PC-9 (cell line): ENCODE measurements around the gene SPRR1A. TPM values are rescaled to one million over a fixed set of nuclear protein-coding genes. Genes with fewer than 3 reads are reported as not detected.

Experiments used
- BruUV-seq: library from RNA; stranded (reverse); fragments of 400-500 nt; replicated peaks from 2 replicates; lab custom pipeline; 2021; lab: Mats Ljungman, UMichigan
- CTCF ChIA-PET: fragments of 300-600 bp; sonication (Branson Sonifier 250); formaldehyde crosslinking; loops from one replicate; lab custom pipeline; 2022; ENCODE audit warnings: antibody characterized with exemption; lab: Charles Lee
- POLR2A ChIA-PET: fragments of 300-600 bp; sonication (Branson Sonifier 250); formaldehyde crosslinking; loops from one replicate; lab custom pipeline; 2022; ENCODE audit warnings: antibody characterized with exemption; ENCODE audit not compliant: unreplicated experiment; lab: Charles Lee
- DNase-seq, 2 experiments: peaks; one replicate each; pipeline versions ENCODE4 v3.0.0 to v3.0.0-alpha.2; 2015 to 2022; ENCODE audit warnings: mixed read lengths in 1 of 2
- H2AFZ ChIP-seq: fragments of 200-600 bp; sonication (generic); 2 replicates; pipeline ENCODE4 v1.8.1; 2017; ENCODE audit warnings: antibody characterized with exemption
- H3F3A ChIP-seq: fragments of 200-600 bp; sonication (generic); 2 replicates; pipeline ENCODE4 v1.8.1; 2017; ENCODE audit warnings: antibody characterized with exemption, mild to moderate bottlenecking, low read depth; ENCODE audit not compliant: insufficient read depth
- H3K27ac ChIP-seq: fragments of 200-600 bp; sonication (generic); 2 replicates; pipeline ENCODE4 v1.6.1; 2016; ENCODE audit warnings: mixed run types
- H3K27me3 ChIP-seq: fragments of 200-600 bp; sonication (generic); 2 replicates; pipeline ENCODE4 v1.6.1; 2016; ENCODE audit warnings: low read depth, mixed run types; ENCODE audit not compliant: insufficient read depth
- H3K36me3 ChIP-seq: fragments of 200-600 bp; sonication (generic); 2 replicates; pipeline ENCODE4 v1.6.1; 2016; ENCODE audit warnings: low read depth, mixed run types
- H3K4me1 ChIP-seq: fragments of 200-600 bp; sonication (generic); replicated peaks from 2 replicates; pipeline ENCODE4 v1.6.1; 2016; ENCODE audit warnings: mixed run types; ENCODE audit not compliant: insufficient read depth
- H3K4me2 ChIP-seq: fragments of 200-600 bp; sonication (generic); 2 replicates; pipeline ENCODE4 v1.6.1; 2017; ENCODE audit warnings: mixed run types
- H3K4me3 ChIP-seq: fragments of 200-600 bp; sonication (generic); 2 replicates; pipeline ENCODE4 v1.6.1; 2016; ENCODE audit warnings: mixed run types
- H3K79me2 ChIP-seq: fragments of 200-600 bp; sonication (generic); 2 replicates; pipeline ENCODE4 v1.6.1; 2017; ENCODE audit warnings: low read depth, mixed run types
- H3K9me2 ChIP-seq: fragments of 200-600 bp; sonication (generic); 2 replicates; pipeline ENCODE4 v1.8.1; 2017; ENCODE audit warnings: mild to moderate bottlenecking; ENCODE audit not compliant: insufficient read depth
- H3K9me3 ChIP-seq: fragments of 200-600 bp; sonication (generic); 2 replicates; pipeline ENCODE4 v1.8.1; 2016; ENCODE audit warnings: low read depth; ENCODE audit not compliant: insufficient read depth
- H4K20me1 ChIP-seq: fragments of 200-600 bp; sonication (generic); 2 replicates; pipeline ENCODE4 v1.8.1; 2017; ENCODE audit not compliant: insufficient read depth
- EZH2 ChIP-seq: fragments of 200-600 bp; sonication (generic); IDR thresholded peaks from 2 replicates; pipeline ENCODE4 v1.8.0; 2017; ENCODE audit warnings: antibody characterized with exemption, low read depth
- intact Hi-C: fragments of 100-400 bp; cut with micrococcal nuclease; formaldehyde crosslinking; loops from one replicate; pipeline ENCODE4 v1.10.0; 2022; ENCODE audit not compliant: unreplicated experiment
- total RNA-seq: library from RNA; stranded (reverse); gene quantifications from 2 replicates; pipeline ENCODE4 v1.2.3, GENCODE V29; 2021
- TF ChIP-seq, protein P1 (sequence below): fragments of 200-600 bp; sonication (generic); conservative IDR thresholded peaks from 2 replicates; pipeline ENCODE4 v1.6.1; 2017; ENCODE audit warnings: mixed run types, antibody characterized with exemption, mild to moderate bottlenecking, moderate library complexity

SPRR1A gene
- total RNA-seq, 1 experiment from 2014 or later: not detected

DNA sequence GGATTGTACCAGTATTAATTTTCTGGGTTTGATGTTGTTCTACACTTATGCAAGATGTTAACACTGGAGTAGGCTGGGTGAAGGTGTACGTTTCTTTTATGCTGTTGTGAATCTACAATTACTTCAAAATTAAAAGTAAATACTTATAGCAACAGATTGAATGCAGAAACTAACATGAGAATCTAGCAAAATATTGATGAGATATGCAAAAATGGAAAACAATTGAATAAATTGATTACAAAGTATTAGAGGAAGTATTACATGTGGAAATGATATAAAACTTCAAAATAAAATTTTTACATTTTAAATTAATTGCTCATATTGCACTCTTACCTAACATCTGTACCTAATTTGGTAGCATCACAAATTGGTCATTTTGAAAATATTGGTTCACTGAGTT, 12.0 kb downstream of the SPRR1A start:
- no TSS peak for BruUV-seq
- ChIA-PET CTCF (no interaction called here), POLR2A (no interaction called here)
- no peaks in the 10 kb centered on the region for H3K27me3 ChIP-seq
- no peaks in the 10 kb centered on the region for H4K20me1 ChIP-seq
- H3K79me2 ChIP-seq: no peaks in the 10 kb centered on the region
- peaks cover 20% of the 10 kb centered on the region for H3K4me1 ChIP-seq
- H3K27ac ChIP-seq: no peak overlapping the region
- TF ChIP-seq, protein P1, sequence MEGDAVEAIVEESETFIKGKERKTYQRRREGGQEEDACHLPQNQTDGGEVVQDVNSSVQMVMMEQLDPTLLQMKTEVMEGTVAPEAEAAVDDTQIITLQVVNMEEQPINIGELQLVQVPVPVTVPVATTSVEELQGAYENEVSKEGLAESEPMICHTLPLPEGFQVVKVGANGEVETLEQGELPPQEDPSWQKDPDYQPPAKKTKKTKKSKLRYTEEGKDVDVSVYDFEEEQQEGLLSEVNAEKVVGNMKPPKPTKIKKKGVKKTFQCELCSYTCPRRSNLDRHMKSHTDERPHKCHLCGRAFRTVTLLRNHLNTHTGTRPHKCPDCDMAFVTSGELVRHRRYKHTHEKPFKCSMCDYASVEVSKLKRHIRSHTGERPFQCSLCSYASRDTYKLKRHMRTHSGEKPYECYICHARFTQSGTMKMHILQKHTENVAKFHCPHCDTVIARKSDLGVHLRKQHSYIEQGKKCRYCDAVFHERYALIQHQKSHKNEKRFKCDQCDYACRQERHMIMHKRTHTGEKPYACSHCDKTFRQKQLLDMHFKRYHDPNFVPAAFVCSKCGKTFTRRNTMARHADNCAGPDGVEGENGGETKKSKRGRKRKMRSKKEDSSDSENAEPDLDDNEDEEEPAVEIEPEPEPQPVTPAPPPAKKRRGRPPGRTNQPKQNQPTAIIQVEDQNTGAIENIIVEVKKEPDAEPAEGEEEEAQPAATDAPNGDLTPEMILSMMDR: no peak
- no peak for TF ChIP-seq EZH2
- no peak for DNase-seq
- intact Hi-C loops: no loop called here
- H2AFZ ChIP-seq: no peak overlapping the region
- H3K4me3 ChIP-seq: no peak overlapping the region
- H3K9me3 ChIP-seq: no peaks in the 10 kb centered on the region
- peaks cover 11% of the 10 kb centered on the region; the same call in 1 of the 2 replicates for H3F3A ChIP-seq
- no peak overlapping the region for H3K4me2 ChIP-seq
- no peaks in the 10 kb centered on the region for H3K36me3 ChIP-seq
- H3K9me2 ChIP-seq: no peaks in the 10 kb centered on the region

- Histone ChIP-seq H3F3A (peaks cover 21% of the 10 kb centered on the region), H3K27ac (no peak overlapping the region), H3K4me1 (peaks cover 30% of the 10 kb centered on the region), H2AFZ (no peak overlapping the region), H3K79me2 (no peaks in the 10 kb centered on the region), H3K9me2 (no peaks in the 10 kb centered on the region), H3K4me2 (no peak overlapping the region), H3K4me3 (no peak overlapping the region), H3K27me3 (no peaks in the 10 kb centered on the region), H3K36me3 (no peaks in the 10 kb centered on the region), H4K20me1 (no peaks in the 10 kb centered on the region), H3K9me3 (no peaks in the 10 kb centered on the region)
- intact Hi-C loops: no loop called here
- CTCF ChIA-PET: no interaction called here
- DNase-seq: no peak
- POLR2A ChIA-PET: no interaction called here
- BruUV-seq: no TSS peak
- no peak for TF ChIP-seq EZH2
- TF ChIP-seq, protein P1: no peak
Measured at GRCh38 chr1:152996633-152997400, 12.9 kb downstream of the SPRR1A start.

DNA sequence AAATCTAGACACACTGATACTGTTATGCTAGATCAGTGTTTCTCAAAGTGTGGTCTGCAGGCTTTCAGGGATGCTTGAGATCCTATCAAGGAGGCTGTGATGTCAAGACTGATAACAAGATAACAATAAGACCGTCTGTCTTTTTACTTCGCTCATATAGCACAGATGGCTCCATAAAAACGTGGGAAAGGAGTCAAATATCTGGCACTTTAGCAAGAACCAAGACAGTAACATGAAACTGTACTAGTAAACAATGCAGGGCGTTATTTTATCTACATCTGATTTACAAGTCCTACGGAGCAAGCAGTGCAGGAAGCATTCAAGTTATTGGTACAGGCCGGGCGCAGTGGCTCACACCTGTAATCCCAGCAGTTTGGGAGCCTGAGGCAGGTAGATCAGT, 14.0 kb downstream of the SPRR1A start:
- BruUV-seq: no TSS peak
- Histone ChIP-seq H3K27me3 (no peaks in the 10 kb centered on the region), H3K27ac (no peak overlapping the region), H3K9me3 (no peaks in the 10 kb centered on the region), H3F3A (peaks cover 22% of the 10 kb centered on the region), H2AFZ (no peak overlapping the region), H3K36me3 (no peaks in the 10 kb centered on the region), H3K4me1 (peaks cover 35% of the 10 kb centered on the region), H3K4me3 (no peak overlapping the region), H4K20me1 (no peaks in the 10 kb centered on the region), H3K79me2 (no peaks in the 10 kb centered on the region), H3K9me2 (no peaks in the 10 kb centered on the region), H3K4me2 (no peak overlapping the region)
- POLR2A ChIA-PET: no interaction called here
- TF ChIP-seq, protein P1: no peak
- no peak for TF ChIP-seq EZH2
- no peak for DNase-seq
- CTCF ChIA-PET: no interaction called here
- intact Hi-C loops: no loop called here
